ENCODE measurements around the gene SH3RF3.
"Not testable (repeated sequence)": the region's sequence is repeated elsewhere in the genome, so short reads cannot be mapped to it uniquely, and the experiment has no call there.

The SH3RF3 gene

GRCh38 chr2:109117780-109118179 is 11.2 kb upstream of the SH3RF3 start:
- DNase-seq (ENCODE audit: low read depth in 1 of 2, low spot score in 1 of 2): no peak

GRCh38 chr2:109118321-109118720 is 10.7 kb upstream of the SH3RF3 start:
- DNase-seq (ENCODE audit: low read depth in 1 of 2, low spot score in 1 of 2): no peak

GRCh38 chr2:109120166-109120565 is 8.8 kb upstream of the SH3RF3 start:
- DNase-seq (ENCODE audit: low read depth in 1 of 2, low spot score in 1 of 2): no peak

GRCh38 chr2:109120686-109121085 is 8.3 kb upstream of the SH3RF3 start:
- not testable (repeated sequence) for DNase-seq (ENCODE audit: low read depth in 1 of 2, low spot score in 1 of 2)

- DNase-seq (ENCODE audit: low read depth in 1 of 2, low spot score in 1 of 2): no peak
These were observed 5.3 kb upstream of the SH3RF3 start for GRCh38 chr2:109123586-109124201.

GRCh38 chr2:109124982-109125592 is 3.9 kb upstream of the SH3RF3 start:
- no peak for DNase-seq (ENCODE audit: low read depth in 1 of 2, low spot score in 1 of 2)

GRCh38 chr2:109125593-109126500 is 3.2 kb upstream of the SH3RF3 start:
- DNase-seq (ENCODE audit: low read depth in 1 of 2, low spot score in 1 of 2): no peak

GRCh38 chr2:109126501-109126860 is 2.5 kb upstream of the SH3RF3 start:
- DNase-seq (ENCODE audit: low read depth in 1 of 2, low spot score in 1 of 2): no peak

GRCh38 chr2:109127556-109127955 is 1.4 kb upstream of the SH3RF3 start:
- DNase-seq (ENCODE audit: low read depth in 1 of 2, low spot score in 1 of 2): no peak

GRCh38 chr2:109128048-109128615 is 873 bp upstream of the SH3RF3 start:
- DNase-seq (ENCODE audit: low read depth in 1 of 2, low spot score in 1 of 2): peak; percentile 47 to 55

- DNase-seq (ENCODE audit: low read depth in 1 of 2, low spot score in 1 of 2): no peak
These were observed 433 bp downstream of the SH3RF3 start for GRCh38 chr2:109129356-109129920.

- DNase-seq (ENCODE audit: low read depth in 1 of 2, low spot score in 1 of 2): no peak
These were observed 1.1 kb downstream of the SH3RF3 start for GRCh38 chr2:109129921-109130722.

- DNase-seq (ENCODE audit: low read depth in 1 of 2, low spot score in 1 of 2): no peak
These were observed 1.7 kb downstream of the SH3RF3 start for GRCh38 chr2:109130723-109130995.

- no peak for DNase-seq (ENCODE audit: low read depth in 1 of 2, low spot score in 1 of 2)
These were observed 2.8 kb downstream of the SH3RF3 start for GRCh38 chr2:109131777-109132176.

GRCh38 chr2:109132626-109133025 is 3.6 kb downstream of the SH3RF3 start:
- no peak for DNase-seq (ENCODE audit: low read depth in 1 of 2, low spot score in 1 of 2)

- DNase-seq (ENCODE audit: low read depth in 1 of 2, low spot score in 1 of 2): no peak
These were observed 4.7 kb downstream of the SH3RF3 start for GRCh38 chr2:109133746-109134145.

- no peak for DNase-seq (ENCODE audit: low read depth in 1 of 2, low spot score in 1 of 2)
These were observed 5.8 kb downstream of the SH3RF3 start for GRCh38 chr2:109134741-109135358.

GRCh38 chr2:109135359-109136197 is 6.6 kb downstream of the SH3RF3 start:
- no peak for DNase-seq (ENCODE audit: low read depth in 1 of 2, low spot score in 1 of 2)

GRCh38 chr2:109136542-109136941 is 7.5 kb downstream of the SH3RF3 start:
- no peak for DNase-seq (ENCODE audit: low read depth in 1 of 2, low spot score in 1 of 2)

GRCh38 chr2:109137616-109138015 is 8.6 kb downstream of the SH3RF3 start:
- no peak for DNase-seq (ENCODE audit: low read depth in 1 of 2, low spot score in 1 of 2)

All from activated CD4-positive, alpha-beta T cell treated with anti-CD3 and anti-CD28 coated beads, Interleukin-2, amount 50 U/mL, for 24 hours (primary cell).